ENCODE measurements around the gene SH3GL1.

SH3GL1 gene

GRCh38 chr19:4399812-4400134 is 574 bp downstream of the SH3GL1 start:
- H3K14ac ChIP-seq (ENCODE audit: low read length) = peak overlapping the region; percentile 99
- H2AK5ac ChIP-seq (ENCODE audit: low read length) = peak overlapping the region; percentile 82
- WGBS (ENCODE audit: extremely low coverage, insufficient coverage, insufficient read length) = no CpG with 5 or more reads among the region's 12 CpGs
- peaks cover 19% of the 10 kb centered on the region for H3K79me1 ChIP-seq (ENCODE audit: low read length)
- H4K12ac ChIP-seq (ENCODE audit: low read depth, low read length) = peak overlapping the region; percentile 80
- peaks cover 6 to 13% of the 10 kb centered on the region in 2 experiments for H3K4me1 ChIP-seq (ENCODE audit: control insufficient read depth in 1 of 2, insufficient read depth in 2 of 2, low read length in 2 of 2)
- H2BK5ac ChIP-seq (ENCODE audit: low read depth, low read length, poor library complexity) = peak overlapping the region; percentile 98
- H4K91ac ChIP-seq (ENCODE audit: low read depth, low read length) = peak overlapping the region; percentile 96
- peak overlapping the region; percentile 97 for H4K8ac ChIP-seq (ENCODE audit: low read depth, low read length)
- H3K9me3 ChIP-seq (ENCODE audit: insufficient read depth, low read depth, low read length) = no peaks in the 10 kb centered on the region
- H2BK120ac ChIP-seq (ENCODE audit: insufficient read depth, low read length, poor library complexity) = peak overlapping the region; percentile 86
- peak in 1 of 2 donors; percentile 47 for DNase-seq
- H3K79me2 ChIP-seq (ENCODE audit: control insufficient read depth, insufficient read depth, low read length, poor library complexity) = peaks cover 29% of the 10 kb centered on the region
- H3K27me3 ChIP-seq (ENCODE audit: insufficient read depth, low read length) = no peaks in the 10 kb centered on the region
- H3K9ac ChIP-seq (ENCODE audit: low read length) = peak overlapping the region; percentile 94
- H3K18ac ChIP-seq (ENCODE audit: low read length) = peak overlapping the region; percentile 99
- H2BK12ac ChIP-seq (ENCODE audit: low read length) = no peak overlapping the region
- H3K23ac ChIP-seq (ENCODE audit: low read length) = peak overlapping the region; percentile 63
- H2AFZ ChIP-seq (ENCODE audit: insufficient read depth, low read length, poor library complexity) = peak overlapping the region; percentile 86
- peak overlapping the region; percentile 96 for H3K4me3 ChIP-seq (ENCODE audit: low read depth, low read length)
- H3K4me2 ChIP-seq (ENCODE audit: low read length) = peak overlapping the region; percentile 77
- peaks cover 13 to 19% of the 10 kb centered on the region in 2 experiments for H3K36me3 ChIP-seq (ENCODE audit: control insufficient read depth in 1 of 2, insufficient read depth in 2 of 2, low read length in 2 of 2)
- H3K27ac ChIP-seq (ENCODE audit: low read depth, low read length) = peak overlapping the region; percentile 82
- peak overlapping the region; percentile 96 for H3K4ac ChIP-seq (ENCODE audit: low read depth, low read length)

DNA sequence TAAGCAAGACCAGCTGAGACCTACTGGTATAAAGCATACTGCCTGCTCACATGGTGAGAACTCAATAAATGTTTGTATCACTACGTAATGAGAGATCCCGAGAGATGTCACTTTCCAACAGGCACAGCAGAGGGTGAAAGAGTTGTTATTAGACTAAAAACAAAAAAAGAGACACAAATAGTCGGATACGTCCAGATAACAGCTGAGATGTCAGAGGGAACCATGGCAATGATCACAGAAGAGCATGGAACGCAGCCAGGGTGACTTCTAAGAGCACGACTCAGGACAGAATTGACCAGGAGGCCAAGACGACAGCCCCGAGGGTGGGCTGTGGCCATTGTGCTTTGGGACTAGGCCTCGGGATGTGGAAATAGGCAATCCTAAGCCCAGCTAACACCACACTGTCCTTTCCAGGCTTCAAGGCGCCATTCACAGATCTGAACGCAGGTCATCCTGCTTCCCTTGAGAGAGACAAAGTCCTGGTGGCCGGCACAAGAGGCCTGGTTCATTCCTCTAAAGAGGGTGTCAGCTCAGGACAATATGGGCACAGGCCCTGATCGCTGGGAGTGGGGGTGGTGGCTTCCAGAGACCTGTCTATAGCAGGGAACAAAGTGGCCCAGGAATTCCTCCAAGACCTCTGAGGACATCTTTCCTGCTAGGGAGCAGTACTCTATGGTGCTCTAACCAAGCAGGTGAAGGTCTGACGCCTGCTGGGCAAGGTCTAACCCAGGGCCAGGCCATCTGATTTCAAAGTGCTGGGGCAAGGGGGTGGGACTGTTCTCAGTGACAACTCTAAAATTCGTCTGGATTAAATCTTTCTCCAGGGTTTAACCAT is 3.2 kb downstream of the SH3GL1 start:
- DNase-seq = peak in 1 of 2 donors; percentile 20
- Histone ChIP-seq H3K14ac (ENCODE audit: low read length) (no peak overlapping the region), H3K23ac (ENCODE audit: low read length) (no peak overlapping the region), H2BK120ac (ENCODE audit: insufficient read depth, low read length, poor library complexity) (no peak overlapping the region), H3K36me3 (ENCODE audit: control insufficient read depth in 1 of 2, insufficient read depth in 2 of 2, low read length in 2 of 2) (peaks cover 14 to 19% of the 10 kb centered on the region in 2 experiments), H3K9ac (ENCODE audit: low read length) (peak overlapping the region; percentile 35), H3K79me1 (ENCODE audit: low read length) (peaks cover 12% of the 10 kb centered on the region), H2BK12ac (ENCODE audit: low read length) (no peak overlapping the region), H3K18ac (ENCODE audit: low read length) (no peak overlapping the region), H3K27ac (ENCODE audit: low read depth, low read length) (no peak overlapping the region), H2AFZ (ENCODE audit: insufficient read depth, low read length, poor library complexity) (no peak overlapping the region), H3K27me3 (ENCODE audit: insufficient read depth, low read length) (no peaks in the 10 kb centered on the region), H3K79me2 (ENCODE audit: control insufficient read depth, insufficient read depth, low read length, poor library complexity) (peaks cover 28% of the 10 kb centered on the region), H3K4ac (ENCODE audit: low read depth, low read length) (peak overlapping the region; percentile 78), H2AK5ac (ENCODE audit: low read length) (no peak overlapping the region), H3K4me2 (ENCODE audit: low read length) (no peak overlapping the region), H3K9me3 (ENCODE audit: insufficient read depth, low read depth, low read length) (no peaks in the 10 kb centered on the region), H2BK5ac (ENCODE audit: low read depth, low read length, poor library complexity) (no peak overlapping the region), H3K4me1 (ENCODE audit: control insufficient read depth in 1 of 2, insufficient read depth in 2 of 2, low read length in 2 of 2) (peaks cover 17 to 23% of the 10 kb centered on the region in 2 experiments), H4K91ac (ENCODE audit: low read depth, low read length) (no peak overlapping the region), H4K8ac (ENCODE audit: low read depth, low read length) (no peak overlapping the region), H3K4me3 (ENCODE audit: low read depth, low read length) (no peak overlapping the region), H4K12ac (ENCODE audit: low read depth, low read length) (no peak overlapping the region)
- WGBS (ENCODE audit: extremely low coverage, insufficient coverage, insufficient read length) = no CpG with 5 or more reads among the region's 15 CpGs

DNA sequence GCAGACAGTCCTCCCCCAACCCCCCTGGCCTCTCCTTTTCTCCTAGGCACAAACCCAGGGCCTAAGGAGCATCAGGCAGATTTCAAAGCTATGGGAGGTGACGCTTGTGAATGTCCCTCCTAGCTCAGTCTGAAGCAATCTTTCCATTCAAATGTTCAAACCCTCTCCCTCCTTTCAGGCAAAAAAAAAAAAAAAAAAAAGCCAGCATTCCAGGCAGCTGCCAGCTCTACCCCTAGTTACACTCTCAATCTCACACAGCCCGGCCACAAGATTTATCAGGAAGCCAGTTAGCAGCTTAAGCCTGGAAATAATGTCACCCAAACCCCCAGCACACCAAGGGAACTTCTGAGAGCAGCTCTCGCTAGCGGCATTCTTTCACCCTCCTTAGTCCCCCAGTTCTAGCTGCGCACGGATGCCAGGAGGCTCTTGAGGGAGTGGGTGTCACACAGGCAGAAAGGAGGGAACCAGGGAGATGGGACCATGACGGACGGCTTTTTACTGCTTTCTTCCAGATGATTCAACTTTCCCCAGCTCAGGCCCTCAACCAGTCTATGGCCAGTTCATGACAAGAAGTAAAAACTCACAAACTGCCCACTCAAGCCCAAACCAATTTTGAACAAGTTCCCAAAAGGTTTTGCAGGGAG is 6.3 kb downstream of the SH3GL1 start:
- Histone ChIP-seq H3K27ac (ENCODE audit: low read depth, low read length) (no peak overlapping the region), H3K27me3 (ENCODE audit: insufficient read depth, low read length) (no peaks in the 10 kb centered on the region), H4K12ac (ENCODE audit: low read depth, low read length) (no peak overlapping the region), H3K79me1 (ENCODE audit: low read length) (peaks cover 24% of the 10 kb centered on the region), H3K4me3 (ENCODE audit: low read depth, low read length) (no peak overlapping the region), H2BK12ac (ENCODE audit: low read length) (no peak overlapping the region), H3K36me3 (ENCODE audit: control insufficient read depth in 1 of 2, insufficient read depth in 2 of 2, low read length in 2 of 2) (peaks cover 19 to 27% of the 10 kb centered on the region in 2 experiments), H3K9ac (ENCODE audit: low read length) (no peak overlapping the region), H4K8ac (ENCODE audit: low read depth, low read length) (no peak overlapping the region), H3K14ac (ENCODE audit: low read length) (no peak overlapping the region), H3K4me1 (ENCODE audit: control insufficient read depth in 1 of 2, insufficient read depth in 2 of 2, low read length in 2 of 2) (peaks cover 42 to 48% of the 10 kb centered on the region in 2 experiments), H2AK5ac (ENCODE audit: low read length) (no peak overlapping the region), H3K4ac (ENCODE audit: low read depth, low read length) (peak overlapping the region; percentile 46), H2BK120ac (ENCODE audit: insufficient read depth, low read length, poor library complexity) (no peak overlapping the region), H2BK5ac (ENCODE audit: low read depth, low read length, poor library complexity) (peak overlapping the region; percentile 11), H3K18ac (ENCODE audit: low read length) (peak overlapping the region; percentile 6), H3K79me2 (ENCODE audit: control insufficient read depth, insufficient read depth, low read length, poor library complexity) (peaks cover 32% of the 10 kb centered on the region), H3K4me2 (ENCODE audit: low read length) (peak overlapping the region; percentile 7), H3K9me3 (ENCODE audit: insufficient read depth, low read depth, low read length) (no peaks in the 10 kb centered on the region), H2AFZ (ENCODE audit: insufficient read depth, low read length, poor library complexity) (no peak overlapping the region), H4K91ac (ENCODE audit: low read depth, low read length) (no peak overlapping the region), H3K23ac (ENCODE audit: low read length) (no peak overlapping the region)
- no CpG with 5 or more reads among the region's 8 CpGs for WGBS (ENCODE audit: extremely low coverage, insufficient coverage, insufficient read length)
- peak; percentile 47 to 81 for DNase-seq

- Histone ChIP-seq H2AFZ (ENCODE audit: insufficient read depth, low read length, poor library complexity) (no peak overlapping the region), H3K27me3 (ENCODE audit: insufficient read depth, low read length) (no peaks in the 10 kb centered on the region), H3K79me2 (ENCODE audit: control insufficient read depth, insufficient read depth, low read length, poor library complexity) (peaks cover 37% of the 10 kb centered on the region), H4K8ac (ENCODE audit: low read depth, low read length) (no peak overlapping the region), H3K14ac (ENCODE audit: low read length) (peak overlapping the region; percentile 10), H4K91ac (ENCODE audit: low read depth, low read length) (peak overlapping the region; percentile 71), H3K27ac (ENCODE audit: low read depth, low read length) (peak overlapping the region; percentile 70), H3K4me1 (ENCODE audit: control insufficient read depth in 1 of 2, insufficient read depth in 2 of 2, low read length in 2 of 2) (peaks cover 52 to 56% of the 10 kb centered on the region in 2 experiments), H3K18ac (ENCODE audit: low read length) (peak overlapping the region; percentile 26), H3K36me3 (ENCODE audit: control insufficient read depth in 1 of 2, insufficient read depth in 2 of 2, low read length in 2 of 2) (peaks cover 15 to 31% of the 10 kb centered on the region in 2 experiments), H2BK12ac (ENCODE audit: low read length) (peak overlapping the region; percentile 16), H3K9me3 (ENCODE audit: insufficient read depth, low read depth, low read length) (no peaks in the 10 kb centered on the region), H3K4ac (ENCODE audit: low read depth, low read length) (peak overlapping the region; percentile 32), H3K4me3 (ENCODE audit: low read depth, low read length) (no peak overlapping the region), H3K23ac (ENCODE audit: low read length) (no peak overlapping the region), H4K12ac (ENCODE audit: low read depth, low read length) (no peak overlapping the region), H3K9ac (ENCODE audit: low read length) (no peak overlapping the region), H3K79me1 (ENCODE audit: low read length) (peaks cover 29% of the 10 kb centered on the region), H2BK120ac (ENCODE audit: insufficient read depth, low read length, poor library complexity) (peak overlapping the region; percentile 27), H2BK5ac (ENCODE audit: low read depth, low read length, poor library complexity) (peak overlapping the region; percentile 15), H3K4me2 (ENCODE audit: low read length) (peak overlapping the region; percentile 55), H2AK5ac (ENCODE audit: low read length) (no peak overlapping the region)
- WGBS (ENCODE audit: extremely low coverage, insufficient coverage, insufficient read length) = no CpG with 5 or more reads among the region's 20 CpGs
- DNase-seq = peak; percentile 98
Measured at GRCh38 chr19:4391701-4392483, 8.5 kb downstream of the SH3GL1 start.
